T-helper 9 cell (primary cell): ENCODE results near the gene PIM3.

Experiments used
- DNase-seq: peaks from one replicate; pipeline ENCODE4 v3.0.0-alpha.2; 2020
- total RNA-seq, 2 donors: gene quantifications; one replicate each; lab custom pipeline; 2026; lab: John Stamatoyannopoulos, UW

Gene PIM3
- 84.1 to 460 reads per million in 2 donors for total RNA-seq

- DNase-seq = peak; percentile 80
Measured at GRCh38 chr22:49960159-49961004, at the start of gene PIM3. PIM3 (plus strand) TSS chr22:49960772; CDS start chr22:49960948, 176 bp downstream.

- no peak for DNase-seq
Measured at GRCh38 chr22:49911881-49912625, 48.5 kb upstream of the PIM3 start.

GRCh38 chr22:49913026-49913425, 47.5 kb upstream of the PIM3 start:
- DNase-seq = no peak

GRCh38 chr22:49913446-49913845, 47.1 kb upstream of the PIM3 start:
- DNase-seq = no peak

- DNase-seq = no peak
Measured at GRCh38 chr22:49914256-49914655, 46.3 kb upstream of the PIM3 start.

GRCh38 chr22:49915610-49916009, 45.0 kb upstream of the PIM3 start:
- DNase-seq = no peak

- DNase-seq = no peak
Measured at GRCh38 chr22:49916831-49917230, 43.7 kb upstream of the PIM3 start.

- DNase-seq = peak; percentile 95
Measured at GRCh38 chr22:49917974-49918910, 42.3 kb upstream of the PIM3 start, which contains the start of the genes ALG12 and CRELD2. ALG12 (minus strand) TSS chr22:49918438; CDS start chr22:49913765, 4,673 bp downstream. CRELD2 (plus strand) TSS chr22:49918634; CDS start chr22:49918770, 136 bp downstream.

GRCh38 chr22:49918911-49919881, 41.4 kb upstream of the PIM3 start:
- DNase-seq = no peak

GRCh38 chr22:49920859-49921258, 39.7 kb upstream of the PIM3 start:
- no peak for DNase-seq

GRCh38 chr22:49921508-49922278, 38.9 kb upstream of the PIM3 start:
- no peak for DNase-seq

- DNase-seq = no peak
Measured at GRCh38 chr22:49922484-49922883, 38.1 kb upstream of the PIM3 start.

- DNase-seq = no peak
Measured at GRCh38 chr22:49922926-49923325, 37.6 kb upstream of the PIM3 start.

GRCh38 chr22:49923445-49923844, 37.1 kb upstream of the PIM3 start:
- DNase-seq = no peak

- DNase-seq = no peak
Measured at GRCh38 chr22:49924113-49924833, 36.3 kb upstream of the PIM3 start.

GRCh38 chr22:49925525-49926128, 34.9 kb upstream of the PIM3 start:
- peak; percentile 67 for DNase-seq

GRCh38 chr22:49926916-49927315, 33.7 kb upstream of the PIM3 start:
- no peak for DNase-seq

GRCh38 chr22:49927483-49928184, 32.9 kb upstream of the PIM3 start:
- DNase-seq = no peak

- DNase-seq = no peak
Measured at GRCh38 chr22:49928185-49928495, 32.4 kb upstream of the PIM3 start.
